Measurements from ENCODE around the gene PEPD. TPM values are rescaled to one million over a fixed set of nuclear protein-coding genes. Genes with fewer than 3 reads are reported as not detected.

Gene PEPD
- total RNA-seq, 1 experiment from 2014 or later: 74.5 TPM

Other genes with a start within 250 kb of the PEPD start
- 0.17 and 0.19 TPM in 2 replicates for gene CEBPA, start 219.3 kb downstream of the PEPD start, total RNA-seq (2014; rRNA removed)
- gene CEBPG, start 148.1 kb downstream of the PEPD start, total RNA-seq (2014; rRNA removed): 17.3 TPM in 2 replicates
- gene CHST8, start 100.2 kb upstream of the PEPD start, total RNA-seq (2014; rRNA removed): not detected in 2 replicates